Gastrocnemius medialis (tissue), 4 donors: ENCODE measurements around the gene TBC1D10A. TPM values are rescaled to one million over a fixed set of nuclear protein-coding genes. Genes with fewer than 3 reads are reported as not detected.
A peak's percentile ranks its signal among the peaks of the same experiment; 100 is the strongest.

Source experiments
- ATAC-seq, 2 donors: fragments of 150-250 bp; one replicate each; pipeline ENCODE4 v1.9.1; 2016
- DNase-seq, 2 donors: peaks; one replicate each; pipeline ENCODE4 v3.0.0-alpha.2; 2019
- H3K27ac ChIP-seq, 4 donors: fragments of 200-600 bp; sonication (generic); 1 replicate in 1 of 4; 2 replicates in 3 of 4; pipeline ENCODE4 v1.5.1; 2016 to 2018; ENCODE audit warnings: mild to moderate bottlenecking in 2 of 4, moderate library complexity in 1 of 4
- H3K27me3 ChIP-seq, 3 donors: fragments of 200-600 bp; sonication (generic) in 2 of 3; 1 replicate in 1 of 3; 2 replicates in 2 of 3; pipeline versions ENCODE4 v1.5.1 to v1.6.0; 2016 to 2019; ENCODE audit warnings: mild to moderate bottlenecking in 1 of 3, moderate library complexity in 1 of 3
- H3K36me3 ChIP-seq, 2 donors: fragments of 200-600 bp; sonication (generic) in 1 of 2; one replicate each; pipeline ENCODE4 v1.5.1; 2017 to 2018
- H3K4me1 ChIP-seq, 2 donors: fragments of 200-600 bp; sonication (generic) in 1 of 2; one replicate each; pipeline ENCODE4 v1.5.1; 2016 to 2017; ENCODE audit warnings: mild to moderate bottlenecking in 2 of 2
- H3K4me3 ChIP-seq, 4 donors: fragments of 200-600 bp; sonication (generic) in 3 of 4; 1 replicate in 1 of 4; 2 replicates in 3 of 4; pipeline ENCODE4 v1.5.1; 2016 to 2019; ENCODE audit warnings: mild to moderate bottlenecking in 2 of 4
- H3K9me3 ChIP-seq, 3 donors: fragments of 200-600 bp; sonication (generic) in 2 of 3; 1 replicate in 1 of 3; 2 replicates in 2 of 3; pipeline ENCODE4 v1.5.1; 2016 to 2019
- CTCF ChIP-seq, 5 experiments: fragments of 450-650 bp in 3 of 5; fragments of 200-600 bp in 2 of 5; sonication (generic) in 2 of 5; IDR thresholded peaks in 4 of 5; conservative IDR thresholded peaks in 1 of 5; 1 replicate in 4 of 5; 2 replicates in 1 of 5; pipeline ENCODE4 v1.5.1; 2016 to 2019; ENCODE audit warnings: antibody characterized with exemption in 5 of 5, mild to moderate bottlenecking in 3 of 5, moderate library complexity in 3 of 5
- POLR2A ChIP-seq, 2 donors: fragments of 450-650 bp; IDR thresholded peaks; one replicate each; pipeline ENCODE4 v1.6.1; 2017; ENCODE audit warnings: antibody characterized with exemption in 2 of 2, mild to moderate bottlenecking in 2 of 2, moderate library complexity in 2 of 2
- in situ Hi-C, 4 donors: fragments of 200-750 bp; cut with MboI; loops; one replicate each; pipeline versions ENCODE4 v1.15.0 to v1.8.0; 2017; ENCODE audit warnings: low sequenced_read_pairs in 4 of 4
- intact Hi-C: fragments of 100-400 bp; cut with DNase I; formaldehyde crosslinking; loops from one replicate; pipeline ENCODE4 v1.15.1; 2023; ENCODE audit warnings: low total_unique reads
- total RNA-seq, 4 donors: library from RNA; depleted of rRNA; stranded (reverse); fragments of >200 nt; gene quantifications; one replicate each; pipeline versions ENCODE4 v1.1.0 to v1.2.3, GENCODE V29; 2016

TBC1D10A gene
- total RNA-seq, 4 donors from 2014 or later: 4.1 to 9.6 (median 6.2) TPM

GRCh38 chr22:30295576-30295975 is 31.2 kb downstream of the TBC1D10A start:
- TF ChIP-seq POLR2A (IDR thresholded peaks at IDR 0.05) (no peak), CTCF (IDR thresholded peaks at IDR 0.05 in 4 of 5, conservative IDR thresholded peaks at IDR 0.05 in 1 of 5) (no peak)
- ATAC-seq (no peak), DNase-seq (no peak)
- H3K4me1 ChIP-seq: peaks cover 6 to 14% of the 10 kb centered on the region in 2 donors
- H3K27ac ChIP-seq: no peak overlapping the region
- H3K36me3 ChIP-seq: peaks cover 0 to 19% of the 10 kb centered on the region in 2 donors
- H3K9me3 ChIP-seq: no peaks in the 10 kb centered on the region
- intact Hi-C loops (no loop called here), in situ Hi-C loops (loop anchor here in 1 of 4 donors (10.0 kb wide), 1 partner anchor 69 kb away; no protein-coding TSS in a partner anchor)
- H3K27me3 ChIP-seq: no peaks in the 10 kb centered on the region
- no peak overlapping the region for H3K4me3 ChIP-seq

GRCh38 chr22:30294830-30295229 is 31.9 kb downstream of the TBC1D10A start:
- Histone ChIP-seq H3K27ac (no peak overlapping the region), H3K27me3 (no peaks in the 10 kb centered on the region), H3K4me3 (no peak overlapping the region), H3K36me3 (peaks cover 0 to 19% of the 10 kb centered on the region in 2 donors), H3K9me3 (no peaks in the 10 kb centered on the region), H3K4me1 (peaks cover 11 to 22% of the 10 kb centered on the region in 2 donors)
- no peak for DNase-seq
- ATAC-seq: no peak
- in situ Hi-C loops (loop anchor here in 1 of 4 donors (10.0 kb wide), 1 partner anchor 70 kb away; no protein-coding TSS in a partner anchor), intact Hi-C loops (no loop called here)
- TF ChIP-seq CTCF (IDR thresholded peaks at IDR 0.05 in 4 of 5, conservative IDR thresholded peaks at IDR 0.05 in 1 of 5): no peak
- TF ChIP-seq POLR2A (IDR thresholded peaks at IDR 0.05): no peak

- H3K4me3 ChIP-seq: no peak overlapping the region
- DNase-seq (no peak), ATAC-seq (no peak)
- H3K9me3 ChIP-seq: no peaks in the 10 kb centered on the region
- H3K27me3 ChIP-seq: no peaks in the 10 kb centered on the region
- TF ChIP-seq POLR2A (IDR thresholded peaks at IDR 0.05) (no peak), CTCF (IDR thresholded peaks at IDR 0.05 in 4 of 5, conservative IDR thresholded peaks at IDR 0.05 in 1 of 5) (no peak)
- no peak overlapping the region for H3K27ac ChIP-seq
- peaks cover 0 to 19% of the 10 kb centered on the region in 2 donors for H3K36me3 ChIP-seq
- intact Hi-C loops (no loop called here), in situ Hi-C loops (loop anchor here in 1 of 4 donors (10.0 kb wide), 1 partner anchor 71 kb away; no protein-coding TSS in a partner anchor)
- peaks cover 12 to 22% of the 10 kb centered on the region in 2 donors for H3K4me1 ChIP-seq
These were observed 32.7 kb downstream of the TBC1D10A start for GRCh38 chr22:30294066-30294465.

GRCh38 chr22:30293026-30293425 is 33.7 kb downstream of the TBC1D10A start:
- ATAC-seq: no peak
- peaks cover 0 to 19% of the 10 kb centered on the region in 2 donors for H3K36me3 ChIP-seq
- no peaks in the 10 kb centered on the region for H3K9me3 ChIP-seq
- TF ChIP-seq POLR2A (IDR thresholded peaks at IDR 0.05): no peak
- no peak for TF ChIP-seq CTCF (IDR thresholded peaks at IDR 0.05 in 4 of 5, conservative IDR thresholded peaks at IDR 0.05 in 1 of 5)
- H3K27ac ChIP-seq: peak overlapping the region in 3 of 4 donors; percentile 84 to 89 (median 85)
- no peak overlapping the region for H3K4me3 ChIP-seq
- peaks cover 22% of the 10 kb centered on the region in 2 donors for H3K4me1 ChIP-seq
- in situ Hi-C loops: loop anchor here in 1 of 4 donors (10.0 kb wide), 1 partner anchor 72 kb away; no protein-coding TSS in a partner anchor
- intact Hi-C loops: no loop called here
- DNase-seq: no peak
- no peaks in the 10 kb centered on the region for H3K27me3 ChIP-seq
